GM10266 (cell line): Measurements from ENCODE around the gene ENDOD1.
"Not testable (repeated sequence)": the region's sequence is repeated elsewhere in the genome, so short reads cannot be mapped to it uniquely, and the experiment has no call there.

Source experiments
- DNase-seq: peaks from one replicate; pipeline ENCODE4 v3.0.0; 2012; ENCODE audit errors: extremely low spot score
- CTCF ChIP-seq: IDR thresholded peaks from 2 replicates; pipeline ENCODE4 v1.5.1; 2012; ENCODE audit warnings: mild to moderate bottlenecking, low read depth; ENCODE audit not compliant: control insufficient read depth, insufficient read depth; ENCODE audit errors: missing control alignments

ENDOD1 gene

DNA sequence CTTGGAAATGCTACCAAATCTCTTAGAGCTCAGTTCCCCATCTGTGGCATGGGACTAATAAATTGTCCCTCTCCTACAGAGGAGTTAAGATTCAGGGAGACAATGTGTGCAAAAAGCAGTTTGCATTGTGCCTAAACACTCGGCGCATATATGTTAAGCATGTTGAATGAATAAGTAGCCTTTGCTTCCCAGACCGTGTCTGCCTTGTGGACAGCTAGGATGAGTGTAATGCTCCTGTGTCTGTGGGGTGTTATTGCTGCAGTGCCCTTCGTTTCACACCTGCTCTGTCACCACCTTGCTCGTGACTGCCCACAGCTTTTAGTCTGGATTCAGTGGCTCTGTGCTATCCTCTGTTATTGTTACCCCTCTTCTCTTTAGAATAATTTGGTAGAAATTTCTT is 14.1 kb downstream of the ENDOD1 start:
- no peak for TF ChIP-seq CTCF
- DNase-seq: no peak

- DNase-seq: no peak
- TF ChIP-seq CTCF: no peak
Measured at GRCh38 chr11:95104121-95104830, 14.6 kb downstream of the ENDOD1 start.

DNA sequence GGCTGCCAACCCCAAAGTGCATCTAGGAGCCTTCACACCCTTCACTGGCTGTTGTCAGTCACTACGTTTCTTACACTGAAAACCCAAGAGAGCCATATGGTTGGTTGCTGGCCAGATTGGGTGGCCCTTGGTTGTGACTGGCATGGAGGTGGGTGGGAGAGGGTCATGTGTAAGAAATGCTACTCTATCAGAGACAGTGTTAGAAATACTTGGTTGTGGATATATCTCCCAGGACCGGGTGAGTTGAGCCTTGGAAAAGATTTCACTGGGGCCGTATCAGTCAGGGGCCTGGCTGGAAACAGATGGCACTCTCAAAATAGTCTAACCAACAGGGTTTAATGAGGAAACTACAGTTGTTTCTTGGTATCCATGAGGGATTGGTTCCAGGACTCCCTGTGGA is 15.2 kb downstream of the ENDOD1 start:
- no peak for DNase-seq
- no peak for TF ChIP-seq CTCF

GRCh38 chr11:95108159-95108611 is 18.5 kb downstream of the ENDOD1 start:
- no peak for DNase-seq
- TF ChIP-seq CTCF: no peak

- TF ChIP-seq CTCF: no peak
- no peak for DNase-seq
Measured at GRCh38 chr11:95108671-95109551, 19.3 kb downstream of the ENDOD1 start.

- not testable (repeated sequence) for DNase-seq
Measured at GRCh38 chr11:95111471-95111870, 21.8 kb downstream of the ENDOD1 start.

GRCh38 chr11:95111923-95112540 is 22.4 kb downstream of the ENDOD1 start:
- DNase-seq: no peak
- TF ChIP-seq CTCF: no peak
